ENCODE results near the gene STK38. TPM values are rescaled to one million over a fixed set of nuclear protein-coding genes. Genes with fewer than 3 reads are reported as not detected.

STK38 gene
- polyA plus RNA-seq, 12 donors, result 22.0 to 44.5 (median 33.0) TPM; not detected in 1

- no peak for DNase-seq
These were observed 22.4 kb downstream of the STK38 start for GRCh38 chr6:36524871-36525270.

DNA sequence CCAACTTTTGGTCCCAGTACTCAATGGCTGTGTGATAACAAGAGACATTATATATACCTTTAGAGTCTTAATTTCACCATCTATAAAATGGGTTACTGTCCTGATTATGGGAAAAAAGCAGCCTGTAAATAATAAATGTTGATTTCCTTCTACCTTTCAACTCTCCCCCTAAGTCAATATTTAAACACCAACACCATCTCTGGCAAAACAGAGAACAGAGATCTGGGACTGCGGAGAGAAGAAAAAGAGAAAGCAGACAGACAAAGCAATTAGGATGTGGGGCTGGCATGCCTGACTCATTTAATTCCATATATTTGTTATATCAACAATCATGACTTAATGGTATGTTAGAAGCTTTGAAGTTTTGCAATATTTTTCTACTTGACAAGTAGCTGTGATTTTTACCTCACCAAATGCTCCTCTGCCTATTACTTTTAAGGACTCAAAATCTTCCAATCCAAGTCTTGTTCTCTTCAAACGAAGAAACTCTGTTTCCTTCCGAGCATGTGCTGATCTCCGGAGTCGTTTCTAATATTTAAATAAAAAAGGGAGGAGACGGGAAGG, 23.3 kb downstream of the STK38 start:
- DNase-seq, result no peak

GRCh38 chr6:36523451-36523850, 23.8 kb downstream of the STK38 start:
- DNase-seq, result no peak

DNA sequence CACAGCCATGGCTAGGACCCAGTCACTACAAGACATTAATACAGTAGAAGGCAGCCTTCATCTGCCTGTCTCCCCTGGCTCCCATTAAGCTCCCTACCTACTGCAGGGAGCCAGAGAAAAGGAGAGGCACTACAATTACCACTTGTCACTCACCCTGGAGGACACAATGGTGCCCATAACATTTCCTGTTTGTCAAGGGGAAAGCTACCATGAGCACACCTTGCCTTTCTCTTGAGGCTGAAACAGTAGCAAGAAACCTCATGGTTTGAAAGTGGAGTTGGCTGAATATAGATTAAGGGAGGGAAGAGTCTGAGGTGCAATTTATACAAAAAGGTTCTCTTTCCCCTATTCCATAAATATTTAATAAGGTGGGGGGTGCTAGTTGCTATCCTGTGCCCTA, 27.9 kb downstream of the STK38 start:
- no peak for DNase-seq

GRCh38 chr6:36517408-36517807, 29.9 kb downstream of the STK38 start:
- no peak for DNase-seq

DNA sequence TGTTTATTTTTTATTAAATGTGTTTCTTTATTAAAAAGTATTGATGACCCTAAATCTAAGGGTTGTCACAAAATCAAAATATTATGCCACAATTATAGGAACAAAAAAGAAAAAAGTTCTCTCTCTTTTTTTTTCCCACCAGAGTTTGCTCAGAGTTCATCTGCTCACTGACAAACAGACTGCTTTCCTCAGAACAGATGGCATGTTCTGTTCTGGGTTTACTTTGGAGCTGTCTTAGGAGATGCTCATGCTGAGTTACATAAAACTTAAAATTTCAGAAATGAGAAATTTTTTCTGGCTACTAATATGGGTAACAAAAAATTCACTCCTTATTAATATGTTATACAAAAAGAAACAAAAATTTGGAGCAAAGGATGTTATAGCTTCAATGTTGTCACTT, 30.3 kb downstream of the STK38 start:
- no peak for DNase-seq

DNA sequence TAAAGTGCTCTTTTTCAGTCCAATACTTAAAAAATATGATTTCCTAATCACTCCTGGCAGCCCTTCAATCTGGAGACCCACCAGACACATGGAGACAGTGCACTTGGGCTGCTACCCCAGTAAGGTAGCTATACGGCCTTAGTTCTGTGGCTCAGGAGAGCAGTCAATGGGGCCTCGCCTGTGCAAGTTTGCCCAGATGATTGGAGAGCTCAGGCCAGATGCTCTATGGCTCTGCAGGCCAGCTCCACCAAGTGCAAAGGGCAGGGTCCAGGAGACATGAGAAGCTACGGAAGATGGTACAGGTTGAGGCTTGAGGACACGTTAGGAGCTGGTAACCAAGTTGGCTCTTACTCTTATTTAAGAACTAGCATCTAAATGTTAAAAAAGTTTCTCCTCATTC, 30.7 kb downstream of the STK38 start:
- no peak for DNase-seq

GRCh38 chr6:36515844-36516243, 31.4 kb downstream of the STK38 start:
- DNase-seq, result no peak

DNA sequence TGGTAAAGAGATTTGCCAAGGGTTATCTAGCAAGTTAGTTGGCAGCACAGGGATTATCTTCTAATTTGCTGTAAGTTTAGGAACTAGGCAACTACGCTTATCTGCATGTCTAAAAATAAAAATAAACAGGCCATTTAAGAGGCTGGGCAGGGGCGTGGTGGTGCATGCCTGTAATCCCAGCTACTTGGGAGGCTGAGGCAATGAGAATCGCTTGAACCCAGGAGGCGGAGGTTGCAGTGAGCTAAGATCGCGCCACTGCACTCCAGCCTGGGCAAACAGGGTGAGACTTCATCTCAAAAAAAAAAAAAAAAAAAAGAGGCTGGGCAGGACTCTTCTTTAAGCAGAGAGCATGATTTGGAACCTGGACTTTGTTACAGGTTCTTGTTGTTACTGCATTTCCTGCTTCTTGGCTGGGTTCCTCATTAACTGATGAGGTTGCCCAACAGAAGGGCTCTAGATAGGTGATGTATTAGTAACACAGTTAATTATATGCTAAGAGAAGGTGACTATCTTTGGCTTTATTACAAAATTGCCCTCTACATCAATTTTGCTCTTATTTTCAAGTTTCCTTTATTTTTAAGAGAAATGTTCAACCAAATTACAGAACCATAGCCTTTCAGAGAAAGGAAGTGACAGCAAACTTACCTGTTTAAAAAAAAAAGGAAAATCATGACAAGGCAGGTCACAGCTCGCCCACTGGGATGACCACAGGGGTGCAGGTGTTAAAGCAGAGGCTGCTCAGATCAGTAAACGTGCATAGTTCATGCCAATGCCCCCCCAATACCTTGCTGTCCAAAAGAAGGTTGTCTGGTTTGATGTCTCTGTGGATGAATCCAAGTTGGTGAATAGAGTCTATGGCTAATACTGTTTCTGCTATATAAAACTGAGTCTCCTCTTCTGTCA, 32.5 kb downstream of the STK38 start:
- DNase-seq, result no peak

GRCh38 chr6:36510365-36510764, 36.9 kb downstream of the STK38 start:
- DNase-seq, result no peak

DNA sequence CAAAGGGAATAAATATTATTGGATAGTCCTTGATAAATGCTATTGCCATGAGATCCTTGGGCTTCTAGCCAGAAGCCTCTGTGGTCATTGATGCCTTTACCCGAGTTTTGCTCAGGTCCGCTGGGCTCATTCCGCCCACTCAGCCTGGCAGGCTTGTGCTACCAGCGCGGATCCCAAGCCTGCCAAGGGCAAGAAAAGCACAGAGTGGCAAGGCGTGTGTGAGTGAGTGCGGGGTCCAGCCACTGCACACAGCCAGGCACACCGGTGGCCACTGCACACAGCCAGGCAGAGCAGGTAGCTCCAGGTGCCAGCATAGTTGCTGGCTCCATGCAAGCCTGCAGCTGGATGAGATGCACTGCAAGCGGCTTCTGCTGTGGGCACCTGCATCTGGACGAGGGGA, 38.7 kb downstream of the STK38 start:
- no peak for DNase-seq

- DNase-seq, result no peak
These were observed 40.7 kb downstream of the STK38 start for GRCh38 chr6:36506611-36507010.

DNA sequence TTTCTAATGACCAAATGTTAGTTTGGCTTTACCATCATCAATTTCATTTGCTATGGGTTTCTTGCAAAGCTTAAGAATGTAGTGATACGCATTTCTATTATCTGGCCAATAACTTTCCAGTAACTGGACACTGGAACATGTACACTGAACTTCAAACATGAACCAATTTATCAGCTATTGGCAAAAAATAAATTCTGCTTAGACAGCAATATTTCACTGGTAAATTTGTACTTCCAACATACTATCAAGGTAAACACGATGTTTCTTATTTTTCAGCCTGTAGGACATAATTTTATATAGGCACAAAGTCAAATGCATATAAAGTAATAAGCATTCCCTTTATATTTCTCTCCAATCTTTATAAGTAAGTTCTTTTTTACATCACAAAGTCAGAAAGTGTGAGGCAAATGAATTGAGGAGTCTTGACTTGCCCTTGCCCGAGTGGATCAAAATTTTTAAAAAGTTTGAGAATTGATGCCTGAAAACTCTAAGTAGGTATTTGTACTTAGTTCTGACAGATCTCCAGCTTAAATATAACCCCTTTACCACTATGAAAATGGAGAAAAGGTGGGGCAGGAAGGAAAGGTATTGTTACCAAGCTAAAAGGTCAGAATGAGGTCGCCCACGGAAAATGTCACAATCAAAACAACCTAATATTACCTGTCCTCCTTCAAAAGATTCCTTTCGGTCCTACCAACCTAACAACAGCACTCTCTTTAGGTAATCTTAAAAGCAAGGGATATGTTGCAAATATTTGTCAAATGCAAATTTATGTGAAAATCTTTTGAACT, 41.3 kb downstream of the STK38 start:
- no peak for DNase-seq

DNA sequence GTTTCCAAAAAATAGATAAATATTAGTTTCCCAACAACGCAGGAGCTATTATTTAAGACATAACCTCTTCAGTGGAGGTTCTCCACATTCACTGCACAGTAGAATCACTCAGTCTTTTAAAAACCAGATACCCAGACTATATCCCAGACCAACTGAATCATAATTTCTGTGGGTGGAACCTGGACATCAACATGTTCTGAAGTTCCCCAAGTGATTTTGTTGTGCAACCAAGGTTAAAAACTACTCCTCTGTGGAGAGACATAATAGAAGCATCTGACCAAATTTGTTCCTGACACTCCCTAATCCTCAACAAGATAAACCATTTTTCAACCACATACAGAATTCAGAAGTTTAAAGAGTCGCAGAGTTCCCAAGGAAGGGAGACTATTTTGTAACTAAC, 42.3 kb downstream of the STK38 start:
- no peak for DNase-seq

- no peak for DNase-seq
These were observed 43.1 kb downstream of the STK38 start for GRCh38 chr6:36504181-36504580.

- no peak for DNase-seq
These were observed 45.6 kb downstream of the STK38 start for GRCh38 chr6:36501686-36502085.

- no peak for DNase-seq
These were observed 47.4 kb downstream of the STK38 start for GRCh38 chr6:36499918-36500317.

DNA sequence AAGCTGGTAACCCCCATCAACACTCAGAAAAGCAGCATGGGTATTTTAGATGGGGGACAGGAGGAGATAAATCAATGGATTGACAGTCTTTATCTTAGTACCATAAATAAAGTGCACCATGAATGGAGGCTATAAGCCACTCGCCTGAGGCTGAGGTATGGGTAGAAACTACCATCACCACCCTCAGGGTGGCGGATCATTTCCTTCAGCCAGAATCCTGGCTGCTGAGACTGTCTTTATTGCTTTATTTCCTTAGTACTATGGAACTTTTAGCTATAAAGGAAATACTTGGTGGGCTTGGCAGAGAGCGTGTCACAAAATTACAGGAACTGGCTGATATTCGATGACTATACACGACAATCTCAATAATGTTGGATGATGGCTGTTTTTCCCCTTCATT, 52.2 kb downstream of the STK38 start:
- no peak for DNase-seq

DNA sequence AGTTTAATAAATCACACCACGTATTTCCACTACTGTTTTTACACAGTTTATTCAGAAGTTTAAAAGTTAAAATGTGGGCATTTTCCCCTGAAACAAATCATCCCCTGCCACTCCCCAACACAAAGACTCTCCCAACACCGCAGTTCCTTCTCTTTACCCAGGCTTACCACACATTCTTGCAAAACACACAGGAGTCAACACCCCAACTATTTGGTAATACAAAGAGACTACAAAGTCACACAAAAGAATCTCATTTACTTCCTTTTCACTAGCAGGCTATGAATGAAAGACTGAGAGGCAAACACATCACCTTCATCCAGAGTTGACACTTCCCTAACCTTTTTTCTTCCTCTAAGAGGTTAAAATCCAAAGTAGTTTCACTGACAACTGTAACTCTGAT, 53.4 kb downstream of the STK38 start:
- no peak for DNase-seq

DNA sequence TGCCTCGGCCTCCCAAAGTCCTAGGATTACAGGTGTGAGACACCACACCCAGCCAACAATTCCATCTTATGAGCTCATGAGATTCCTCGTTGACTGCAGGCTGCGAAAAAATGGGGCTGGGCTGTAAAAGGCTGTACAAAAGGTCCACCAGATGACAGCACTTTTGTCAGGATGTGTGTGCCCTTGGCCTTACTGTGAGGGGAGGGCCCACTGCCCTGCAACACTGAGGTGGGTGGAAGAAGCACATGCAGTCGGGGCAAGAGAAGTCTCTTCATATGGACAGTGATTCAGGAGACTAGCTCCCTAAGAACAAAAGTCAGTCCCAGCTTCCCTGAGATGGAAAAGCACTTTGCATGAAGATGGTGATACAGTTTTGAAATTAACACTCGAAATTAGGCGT, 54.0 kb downstream of the STK38 start:
- no peak for DNase-seq

DNA sequence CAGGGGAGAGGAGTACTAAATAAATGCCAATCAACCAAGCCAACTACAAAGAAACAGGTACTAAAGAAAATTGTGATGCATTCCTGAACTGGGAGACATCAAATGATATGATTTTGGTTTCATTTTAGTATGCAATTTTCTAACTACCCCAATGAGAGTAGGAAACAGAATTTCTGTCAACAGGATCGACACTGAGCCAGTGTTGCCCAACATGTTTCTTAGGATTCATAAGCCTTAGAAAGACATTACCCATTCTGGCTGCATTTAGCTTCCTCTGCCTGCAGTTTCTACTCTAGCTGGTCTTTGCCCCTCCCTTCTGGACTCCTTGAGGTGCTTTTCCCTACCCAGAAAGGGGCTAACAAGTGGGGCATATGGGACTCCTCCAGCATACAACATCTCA, 54.7 kb downstream of the STK38 start:
- DNase-seq, result no peak

- no peak for DNase-seq
These were observed 55.2 kb downstream of the STK38 start for GRCh38 chr6:36492092-36492491.
